Lower lobe of right lung (tissue), 2 donors: ENCODE results near the gene LRR1. TPM values are rescaled to one million over a fixed set of nuclear protein-coding genes. Genes with fewer than 3 reads are reported as not detected.
A peak's percentile ranks its signal among the peaks of the same experiment; 100 is the strongest.

Experiments used
- ATAC-seq, 2 donors: fragments of 200-7000 bp; cut with Tn5 transposase; one replicate each; pipeline ENCODE4 v1.9.1; 2020 to 2022; ENCODE audit warnings: mild to moderate bottlenecking in 2 of 2, moderate library complexity in 2 of 2
- DNase-seq: peaks from one replicate; pipeline ENCODE4 v3.0.0-alpha.2; 2020
- H3K27ac ChIP-seq: fragments of 200-600 bp; one replicate; pipeline ENCODE4 v1.8.0; 2022
- H3K27me3 ChIP-seq: fragments of 200-600 bp; one replicate; pipeline ENCODE4 v1.8.0; 2022; ENCODE audit warnings: low read depth
- H3K36me3 ChIP-seq: fragments of 200-600 bp; one replicate; pipeline ENCODE4 v1.8.0; 2022; ENCODE audit warnings: mild to moderate bottlenecking
- H3K4me1 ChIP-seq: fragments of 200-600 bp; one replicate; pipeline ENCODE4 v1.8.0; 2022
- H3K4me3 ChIP-seq: fragments of 200-600 bp; one replicate; pipeline ENCODE4 v1.8.0; 2022; ENCODE audit warnings: mild to moderate bottlenecking
- H3K9me3 ChIP-seq: fragments of 200-600 bp; one replicate; pipeline ENCODE4 v1.8.0; 2022
- CTCF ChIP-seq: fragments of 200-600 bp; IDR thresholded peaks from one replicate; pipeline ENCODE4 v1.8.0; 2022; ENCODE audit warnings: antibody characterized with exemption, mild to moderate bottlenecking
- intact Hi-C: fragments of 100-400 bp; cut with DNase I; formaldehyde crosslinking; loops from one replicate; pipeline ENCODE4 v1.11.0; 2022
- total RNA-seq: library from RNA; stranded (reverse); fragmentation: NEBNext Ultra II Directional; extraction: Animal tissue kit (Norgen Biotek cat#: 25700); gene quantifications from one replicate; pipeline ENCODE4 v1.2.1, GENCODE V29; 2021
- donor health status: DM: no; HTN: yes; CAD: no; lungs with severe emphysema.

Gene LRR1
- total RNA-seq, 1 donor from 2014 or later = 9.0 TPM

GRCh38 chr14:49589387-49589786 is 9.4 kb upstream of the LRR1 start:
- intact Hi-C loops = no loop called here

GRCh38 chr14:49593016-49593415 is 5.7 kb upstream of the LRR1 start:
- no peak overlapping the region for H3K27ac ChIP-seq
- H3K27me3 ChIP-seq = no peaks in the 10 kb centered on the region
- no peak for TF ChIP-seq CTCF
- no peaks in the 10 kb centered on the region for H3K36me3 ChIP-seq
- ATAC-seq (no peak), DNase-seq (no peak)
- H3K9me3 ChIP-seq = no peaks in the 10 kb centered on the region
- peaks cover 11% of the 10 kb centered on the region for H3K4me1 ChIP-seq
- intact Hi-C loops = no loop called here
- no peak overlapping the region for H3K4me3 ChIP-seq

More at GRCh38 chr14:49589387-49589786, 9.4 kb upstream of the LRR1 start:
- no peak for TF ChIP-seq CTCF
- no peaks in the 10 kb centered on the region for H3K27me3 ChIP-seq
- DNase-seq (no peak), ATAC-seq (no peak)
- H3K36me3 ChIP-seq = peaks cover 1% of the 10 kb centered on the region
- no peaks in the 10 kb centered on the region for H3K9me3 ChIP-seq
- no peak overlapping the region for H3K27ac ChIP-seq
- H3K4me3 ChIP-seq = no peak overlapping the region
- peaks cover 9% of the 10 kb centered on the region for H3K4me1 ChIP-seq

GRCh38 chr14:49594347-49595091 is 4.2 kb upstream of the LRR1 start:
- Histone ChIP-seq H3K4me1 (peaks cover 11% of the 10 kb centered on the region), H3K36me3 (no peaks in the 10 kb centered on the region), H3K27ac (peak overlapping the region; percentile 41), H3K9me3 (no peaks in the 10 kb centered on the region), H3K27me3 (no peaks in the 10 kb centered on the region), H3K4me3 (no peak overlapping the region)
- intact Hi-C loops = no loop called here
- TF ChIP-seq CTCF = no peak
- ATAC-seq (peak; percentile 12 to 29), DNase-seq (no peak)

GRCh38 chr14:49598189-49598484 is 603 bp upstream of the LRR1 start:
- TF ChIP-seq CTCF = no peak
- Histone ChIP-seq H3K4me3 (peak overlapping the region; percentile 98), H3K9me3 (no peaks in the 10 kb centered on the region), H3K27me3 (no peaks in the 10 kb centered on the region), H3K4me1 (peaks cover 16% of the 10 kb centered on the region), H3K27ac (peak overlapping the region; percentile 97), H3K36me3 (no peaks in the 10 kb centered on the region)
- peak in 1 of 2 donors; percentile 53 for ATAC-seq
- intact Hi-C loops = no loop called here
- DNase-seq = no peak

GRCh38 chr14:49607583-49607982 is 8.8 kb downstream of the LRR1 start:
- Histone ChIP-seq H3K4me1 (no peaks in the 10 kb centered on the region), H3K4me3 (no peak overlapping the region), H3K9me3 (no peaks in the 10 kb centered on the region), H3K27ac (no peak overlapping the region), H3K27me3 (no peaks in the 10 kb centered on the region), H3K36me3 (no peaks in the 10 kb centered on the region)
- TF ChIP-seq CTCF = no peak
- intact Hi-C loops = no loop called here
- no peak for ATAC-seq
- no peak for DNase-seq
